Cerebellar cortex (tissue), 1 donor: ENCODE data around the gene STH.
"Not testable (repeated sequence)": the region's sequence is repeated elsewhere in the genome, so short reads cannot be mapped to it uniquely, and the experiment has no call there.

Experiments used
- DNase-seq: peaks from one replicate; pipeline ENCODE4 v3.0.0-alpha.2; 2015; ENCODE audit warnings: low spot score

The STH gene

GRCh38 chr17:46007461-46007965, 8.5 kb downstream of the STH start:
- DNase-seq: no peak

- DNase-seq: no peak
These were observed 9.5 kb downstream of the STH start for GRCh38 chr17:46008591-46008990.

GRCh38 chr17:46009681-46010596, 10.9 kb downstream of the STH start:
- DNase-seq: no peak

- no peak for DNase-seq
These were observed 11.6 kb downstream of the STH start for GRCh38 chr17:46010597-46011186.

- DNase-seq: no peak
These were observed 12.9 kb downstream of the STH start for GRCh38 chr17:46011711-46012505.

- no peak for DNase-seq
These were observed 13.5 kb downstream of the STH start for GRCh38 chr17:46012506-46013079.

- DNase-seq: no peak
These were observed 14.1 kb downstream of the STH start for GRCh38 chr17:46013127-46013501.

- no peak for DNase-seq
These were observed 14.6 kb downstream of the STH start for GRCh38 chr17:46013502-46014165.

- DNase-seq: not testable (repeated sequence)
These were observed 20.4 kb downstream of the STH start for GRCh38 chr17:46019408-46019925.

GRCh38 chr17:46020023-46020761, 21.1 kb downstream of the STH start:
- no peak for DNase-seq

GRCh38 chr17:46020998-46021397, 21.9 kb downstream of the STH start:
- no peak for DNase-seq

- not testable (repeated sequence) for DNase-seq
These were observed 24.3 kb downstream of the STH start for GRCh38 chr17:46023366-46023765.

- DNase-seq: no peak
These were observed 24.8 kb downstream of the STH start for GRCh38 chr17:46023783-46024388.

GRCh38 chr17:46024590-46024989, 25.5 kb downstream of the STH start:
- DNase-seq: no peak

GRCh38 chr17:46025060-46025459, 26.0 kb downstream of the STH start:
- no peak for DNase-seq

GRCh38 chr17:46025510-46026165, 26.6 kb downstream of the STH start:
- DNase-seq: no peak

GRCh38 chr17:46026166-46027047, 27.4 kb downstream of the STH start:
- peak; percentile 36 for DNase-seq
